Measurements from ENCODE around the gene OSBPL6.
A peak's percentile ranks its signal among the peaks of the same experiment; 100 is the strongest.
"Not testable (repeated sequence)": the region's sequence is repeated elsewhere in the genome, so short reads cannot be mapped to it uniquely, and the experiment has no call there.

Gene OSBPL6

DNA sequence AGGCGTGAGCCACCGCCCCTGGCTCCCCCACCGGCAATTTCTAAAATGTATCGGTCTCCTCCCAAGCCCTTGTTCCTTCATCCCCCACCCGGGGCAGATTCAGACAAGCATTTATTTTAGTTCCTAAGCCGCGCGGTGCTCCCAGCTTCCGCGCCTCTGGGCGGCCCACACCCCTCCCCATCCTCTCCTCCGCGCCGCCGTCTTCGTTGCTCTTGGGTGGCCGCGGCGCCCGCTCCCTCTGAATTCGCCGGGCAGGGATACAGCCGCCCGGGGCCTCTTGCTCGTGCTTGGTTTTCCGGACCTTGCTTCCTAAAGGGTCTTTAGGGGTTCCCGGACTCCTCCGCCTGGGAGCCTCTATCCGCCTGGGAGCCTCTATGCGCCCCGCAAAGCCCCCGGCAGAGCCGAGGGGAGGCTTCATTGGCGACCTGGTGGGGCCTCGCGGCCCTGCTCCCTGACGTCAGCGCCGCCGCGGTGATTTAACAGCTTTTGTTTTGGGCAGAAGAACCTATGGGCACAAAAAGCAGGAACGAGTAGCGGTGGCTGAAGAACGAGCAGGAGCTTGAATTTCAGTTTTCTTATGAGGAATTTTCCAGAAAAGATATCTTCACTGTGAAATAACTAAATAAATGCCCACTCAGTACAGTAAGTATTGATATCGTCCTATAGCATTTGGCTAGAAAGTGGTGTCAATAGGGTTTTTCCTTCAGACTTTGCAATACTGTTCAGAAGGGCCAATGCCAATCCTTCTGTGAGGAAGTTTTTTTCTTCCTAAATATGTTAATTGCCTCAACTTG, 219.4 kb downstream of the OSBPL6 start:
- peak; percentile 75 for DNase-seq

DNA sequence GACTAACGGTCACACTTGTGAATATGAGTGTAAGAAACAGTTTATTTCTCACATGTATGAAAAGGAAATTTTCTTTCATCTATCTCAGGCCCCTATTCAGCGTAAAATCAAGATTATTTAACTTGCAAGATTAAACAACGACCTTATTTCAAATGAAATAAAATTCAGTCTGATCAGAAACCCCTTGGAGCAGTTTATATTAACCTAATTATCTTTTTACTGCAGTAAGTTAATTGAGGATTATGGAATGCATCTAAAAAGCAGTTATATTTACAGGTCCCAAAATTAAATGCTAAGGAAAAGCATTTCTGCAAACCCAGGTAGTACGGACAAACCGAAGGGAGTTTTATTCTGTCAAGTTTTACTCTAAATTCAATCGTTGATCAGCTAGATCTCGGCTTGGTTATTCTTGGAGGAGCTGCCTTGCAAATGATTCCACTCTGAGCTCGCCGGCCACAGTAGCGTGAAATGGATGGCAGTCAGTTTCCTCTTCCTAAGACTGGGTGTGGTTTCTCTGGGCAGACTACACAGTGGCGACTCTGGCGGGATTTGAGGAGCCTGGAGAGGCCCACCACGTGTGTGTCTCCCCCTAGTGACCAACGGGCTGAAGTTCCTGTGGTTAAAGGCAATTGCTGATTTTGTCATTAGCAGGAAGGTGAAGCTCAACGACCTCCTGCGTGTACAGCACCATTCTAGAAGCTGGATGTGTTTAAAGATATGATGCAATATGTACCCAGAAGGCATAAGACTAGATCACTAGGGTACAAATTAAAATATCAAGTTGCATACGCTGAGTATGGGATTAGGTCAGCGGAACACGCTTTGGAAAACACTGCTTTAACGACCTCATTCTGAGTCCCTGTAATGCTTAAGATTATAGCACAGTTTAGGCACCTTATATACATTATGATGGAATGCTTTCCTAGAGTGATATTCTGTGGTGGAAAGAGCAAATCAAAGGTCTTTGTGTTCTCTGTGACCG, 220.2 kb downstream of the OSBPL6 start:
- DNase-seq, result peak; percentile 83

DNA sequence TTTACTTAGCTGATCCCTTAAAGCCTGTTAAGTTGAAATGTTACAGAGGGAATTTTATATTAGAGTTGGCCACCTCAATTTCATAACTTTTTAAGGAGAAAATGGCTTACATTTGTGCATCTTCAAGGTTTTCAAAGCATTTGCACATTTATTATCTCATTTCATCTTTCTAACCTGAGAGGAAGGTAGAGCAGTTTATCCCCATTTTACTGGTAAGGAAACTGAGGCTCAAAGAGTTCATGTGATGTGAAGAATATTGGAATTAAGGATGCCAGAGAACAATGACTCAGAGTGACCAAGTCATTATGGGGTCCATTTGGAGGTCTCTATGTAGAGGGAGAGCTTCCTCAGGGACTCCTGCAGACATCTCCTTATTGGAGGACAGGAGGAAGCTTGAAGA, 221.7 kb downstream of the OSBPL6 start:
- no peak for DNase-seq

GRCh38 chr2:178417916-178418315, 223.6 kb downstream of the OSBPL6 start:
- no peak for DNase-seq

GRCh38 chr2:178418426-178418825, 224.1 kb downstream of the OSBPL6 start:
- DNase-seq, result no peak

DNA sequence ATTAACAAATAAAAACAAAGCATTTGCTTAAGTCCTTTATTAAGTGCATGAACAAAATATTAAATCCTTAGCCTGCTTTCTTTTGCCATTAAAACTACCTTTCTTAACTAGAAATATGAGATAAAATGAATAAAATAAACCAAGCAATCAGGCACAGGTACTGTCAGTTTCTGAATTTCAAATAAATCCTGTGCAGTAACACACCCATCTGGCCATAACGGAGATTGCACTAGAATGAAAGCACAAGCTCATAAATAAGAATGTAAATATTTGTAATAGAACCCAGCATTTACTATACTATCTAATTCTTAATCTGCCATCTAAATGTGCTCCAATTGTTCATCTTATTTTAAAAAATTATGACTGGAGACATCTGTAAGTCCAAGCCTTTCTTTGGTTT, 224.8 kb downstream of the OSBPL6 start:
- no peak for DNase-seq

- DNase-seq, result no peak
Observed at GRCh38 chr2:178420463-178420999, 226.2 kb downstream of the OSBPL6 start.

GRCh38 chr2:178422097-178422496, 227.8 kb downstream of the OSBPL6 start:
- no peak for DNase-seq

DNA sequence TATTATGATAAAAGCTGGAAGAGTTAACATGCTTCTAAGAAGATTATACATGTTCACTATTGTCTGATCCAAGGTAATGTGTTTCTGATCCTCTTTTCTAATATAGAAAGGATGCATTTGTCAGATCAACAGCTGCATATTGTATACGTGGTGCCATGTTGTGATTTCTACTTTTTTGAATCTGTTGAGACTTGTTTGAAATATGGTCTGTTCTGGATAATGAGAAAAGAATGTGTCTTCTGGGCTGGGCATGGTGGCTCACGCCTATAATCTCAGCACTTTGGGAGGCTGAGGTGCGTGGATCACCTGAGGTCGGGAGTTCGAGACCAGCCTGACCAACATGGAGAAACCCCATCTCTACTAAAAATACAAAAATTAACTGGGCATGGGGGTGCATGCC, 229.4 kb downstream of the OSBPL6 start:
- DNase-seq, result not testable (repeated sequence)

- DNase-seq, result no peak
Observed at GRCh38 chr2:178425255-178425827, 231.0 kb downstream of the OSBPL6 start.

DNA sequence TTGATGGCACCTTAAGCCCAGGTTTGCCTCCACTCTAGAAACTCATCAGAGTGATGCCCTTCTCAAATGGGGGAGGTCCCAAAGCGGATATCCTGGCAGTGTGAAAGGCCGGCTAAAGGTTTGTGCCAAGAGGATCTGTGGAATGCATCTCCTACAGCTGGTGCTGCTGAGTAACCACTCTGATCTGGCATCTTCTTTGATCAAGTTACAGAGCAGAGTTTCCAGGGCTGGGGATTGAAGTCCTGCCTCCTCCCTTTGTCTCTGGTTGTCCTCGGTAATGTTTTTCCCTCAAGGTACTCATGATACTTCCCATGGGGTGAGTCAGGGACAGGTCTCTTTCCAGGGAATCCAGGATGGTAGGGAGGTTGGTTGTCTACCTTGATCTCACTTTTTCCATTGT, 232.1 kb downstream of the OSBPL6 start:
- no peak for DNase-seq

DNA sequence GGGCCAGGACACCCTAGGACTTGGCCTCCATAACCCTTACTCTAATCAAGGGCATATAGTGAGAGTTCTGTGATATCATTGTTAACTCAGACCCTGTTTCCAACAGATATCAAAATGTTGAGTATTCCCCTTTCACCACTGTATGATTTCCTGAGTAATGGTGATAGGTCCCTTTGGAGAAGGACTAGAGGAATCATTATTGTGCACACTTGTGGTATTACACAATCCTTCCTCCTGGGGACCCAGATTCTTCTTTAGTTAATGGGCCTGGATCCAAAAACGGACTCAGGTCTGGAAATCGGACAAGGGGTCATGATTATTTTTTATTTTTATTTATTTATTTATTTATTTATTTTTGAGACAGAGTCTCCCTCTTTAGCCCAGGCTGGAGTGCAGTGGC, 233.1 kb downstream of the OSBPL6 start:
- no peak for DNase-seq

- DNase-seq, result no peak
Observed at GRCh38 chr2:178428396-178428806, 234.1 kb downstream of the OSBPL6 start.

- no peak for DNase-seq
Observed at GRCh38 chr2:178429336-178429735, 235.0 kb downstream of the OSBPL6 start.

DNA sequence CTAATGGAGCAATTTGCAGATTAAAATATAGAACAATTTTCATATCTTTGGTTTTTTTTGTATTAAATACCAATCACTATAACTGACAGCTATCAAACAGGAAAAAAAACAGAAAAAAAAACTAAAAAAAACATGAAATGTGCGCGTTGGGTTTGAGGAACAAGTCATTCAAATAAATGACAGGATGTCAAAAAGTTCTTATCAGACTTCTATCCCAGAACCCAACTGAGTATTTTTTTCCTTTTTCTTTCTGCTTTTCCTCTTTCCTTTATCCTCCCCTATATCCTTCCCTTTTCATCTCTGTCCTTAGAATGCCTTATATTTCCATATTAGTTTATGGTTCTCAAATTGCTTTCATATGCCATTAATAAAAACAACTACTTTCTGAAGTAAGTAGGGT, 242.3 kb downstream of the OSBPL6 start:
- DNase-seq, result no peak

DNA sequence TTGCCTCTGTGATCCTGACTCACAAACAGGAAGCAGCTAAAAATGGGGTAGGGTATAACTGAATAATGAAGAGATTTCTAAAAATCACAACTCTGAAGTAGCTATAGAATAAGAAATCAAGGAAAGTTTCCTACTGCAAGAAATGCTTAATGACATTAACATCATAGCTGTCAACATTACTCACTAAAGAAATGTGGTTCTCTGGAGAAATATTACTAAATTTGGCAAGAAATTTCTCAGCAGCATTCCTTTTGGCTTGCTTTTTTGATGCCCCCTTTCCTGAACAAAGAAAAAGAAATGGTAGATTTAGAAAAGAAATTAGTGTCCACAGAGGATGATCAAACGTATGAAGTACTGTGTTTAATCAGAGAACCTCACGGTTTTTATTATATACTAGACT, 247.1 kb downstream of the OSBPL6 start:
- DNase-seq, result no peak

GRCh38 chr2:178448968-178449661, 254.8 kb downstream of the OSBPL6 start:
- peak; percentile 23 for DNase-seq

- no peak for DNase-seq
Observed at GRCh38 chr2:178449700-178450523, 255.6 kb downstream of the OSBPL6 start.

GRCh38 chr2:178450524-178450773, 256.1 kb downstream of the OSBPL6 start:
- peak; percentile 87 for DNase-seq

DNA sequence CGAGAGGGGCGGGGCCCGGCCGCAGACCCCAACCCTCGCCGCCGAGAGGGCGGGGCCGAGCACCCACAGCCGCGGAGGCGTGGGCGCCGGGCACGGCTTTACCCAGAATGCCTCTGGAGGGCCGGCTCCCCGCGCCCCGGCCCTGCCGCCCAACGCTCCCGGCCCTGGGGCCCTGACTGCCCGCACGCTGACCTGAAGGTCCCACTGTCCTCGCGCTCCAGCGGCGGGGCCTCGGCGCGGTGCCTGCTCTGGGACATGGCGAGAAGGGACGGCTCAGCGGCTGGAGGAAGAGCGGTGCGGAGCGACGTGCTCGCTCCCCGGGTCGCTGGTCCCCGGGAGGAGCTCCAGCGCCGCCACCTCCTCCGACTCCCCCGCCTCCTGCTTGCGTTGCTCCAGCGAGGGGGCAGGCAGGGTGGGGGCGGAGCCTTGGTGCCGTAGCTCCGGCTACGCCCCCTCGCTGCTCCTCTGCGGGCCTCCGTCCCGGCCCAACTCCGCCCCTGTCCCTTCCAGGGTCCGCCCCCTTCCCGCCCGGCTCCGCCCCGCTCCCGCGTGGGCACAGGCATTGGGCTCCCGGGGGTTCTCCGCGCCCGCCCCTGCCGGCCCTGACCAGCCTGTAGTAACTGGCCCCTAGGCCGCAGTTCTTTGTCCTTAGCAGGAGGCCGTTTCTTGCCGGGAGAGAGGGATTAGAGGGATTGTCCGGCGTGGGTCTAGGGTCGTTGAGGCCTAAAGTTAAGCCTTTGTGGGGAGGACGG, 256.6 kb downstream of the OSBPL6 start, which contains the start of the genes PJVK and PRKRA:
TSS of gene PJVK (plus strand) at position 605 of the 752 bp plus-strand sequence. CDS start 2,032 bp downstream, outside the sequence.
TSS of gene PRKRA (minus strand) at position 402 of the 752 bp plus-strand sequence. CDS start at position 257, 145 bp downstream.
- peak; percentile 95 for DNase-seq

- DNase-seq, result no peak
Observed at GRCh38 chr2:178452334-178452733, 258.0 kb downstream of the OSBPL6 start.
